Myocyte (in vitro differentiated cells): ENCODE data around the gene SIL1. TPM values are rescaled to one million over a fixed set of nuclear protein-coding genes. Genes with fewer than 3 reads are reported as not detected.

ENCODE experiments used
- DNase-seq: peaks from one replicate; pipeline ENCODE4 v3.0.0-alpha.2; 2012; ENCODE audit warnings: low read depth
- total RNA-seq: library from RNA; depleted of rRNA; stranded (reverse); fragments of >200 nt; gene quantifications from 2 replicates; pipeline ENCODE4 v1.2.3, GENCODE V29; 2014

The SIL1 gene
- total RNA-seq, 1 donor from 2014 or later = 53.2 TPM

DNA sequence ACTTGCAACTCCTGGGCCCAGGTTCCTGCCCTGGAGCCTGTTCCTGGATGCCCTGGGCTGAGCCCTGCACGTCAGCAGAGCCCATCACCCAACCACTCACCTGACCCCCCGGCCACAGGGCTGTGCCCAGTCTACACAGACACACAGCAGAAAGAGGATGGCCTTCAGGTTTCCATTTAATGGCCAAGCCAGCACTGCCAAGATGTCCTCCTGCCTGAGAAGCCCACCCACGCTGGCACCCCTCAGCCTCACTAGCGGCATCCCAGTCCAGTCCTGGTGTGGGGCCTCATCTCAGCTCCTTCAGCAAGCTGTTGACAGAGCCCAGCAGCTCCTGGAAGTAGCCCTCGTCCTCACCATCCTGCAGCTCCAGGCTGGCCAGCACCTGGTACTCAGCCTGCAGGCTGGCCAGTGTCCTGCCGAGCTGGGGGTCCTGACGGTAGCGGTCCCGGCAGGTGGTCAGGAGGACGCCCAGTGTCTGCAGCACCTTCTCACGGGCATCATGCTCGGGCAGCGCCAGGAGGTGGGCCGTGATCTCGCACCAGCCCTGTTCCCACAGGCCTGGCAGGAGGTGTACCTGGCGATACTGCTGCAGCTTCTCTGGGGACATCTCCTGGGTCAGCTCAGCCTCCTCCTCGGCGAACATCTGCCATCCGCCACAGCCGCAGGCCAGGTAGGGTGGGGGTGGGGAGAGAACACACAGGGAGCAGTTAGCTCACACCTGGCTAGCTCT lies 251.2 kb downstream of the SIL1 start:
- no peak for DNase-seq

DNA sequence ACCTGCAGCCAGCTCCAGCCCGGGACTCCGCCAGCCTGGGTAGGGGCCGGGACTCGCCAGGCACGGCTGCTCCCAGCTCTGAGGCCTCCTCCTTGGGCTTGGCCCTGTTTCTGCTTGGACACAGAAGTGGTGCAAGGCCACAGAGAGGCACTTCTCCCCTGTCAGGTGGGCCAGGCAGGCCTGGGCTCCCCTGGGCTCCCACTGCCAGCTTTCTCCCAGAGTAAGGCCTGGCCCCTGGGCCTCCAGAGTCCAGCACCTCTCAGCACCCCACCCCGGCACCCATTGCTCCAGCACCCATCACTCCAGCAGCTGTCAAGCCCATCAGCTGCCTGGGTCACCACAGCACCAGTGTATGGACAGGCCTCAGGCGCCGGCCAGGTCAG lies 251.9 kb downstream of the SIL1 start:
- no peak for DNase-seq

DNA sequence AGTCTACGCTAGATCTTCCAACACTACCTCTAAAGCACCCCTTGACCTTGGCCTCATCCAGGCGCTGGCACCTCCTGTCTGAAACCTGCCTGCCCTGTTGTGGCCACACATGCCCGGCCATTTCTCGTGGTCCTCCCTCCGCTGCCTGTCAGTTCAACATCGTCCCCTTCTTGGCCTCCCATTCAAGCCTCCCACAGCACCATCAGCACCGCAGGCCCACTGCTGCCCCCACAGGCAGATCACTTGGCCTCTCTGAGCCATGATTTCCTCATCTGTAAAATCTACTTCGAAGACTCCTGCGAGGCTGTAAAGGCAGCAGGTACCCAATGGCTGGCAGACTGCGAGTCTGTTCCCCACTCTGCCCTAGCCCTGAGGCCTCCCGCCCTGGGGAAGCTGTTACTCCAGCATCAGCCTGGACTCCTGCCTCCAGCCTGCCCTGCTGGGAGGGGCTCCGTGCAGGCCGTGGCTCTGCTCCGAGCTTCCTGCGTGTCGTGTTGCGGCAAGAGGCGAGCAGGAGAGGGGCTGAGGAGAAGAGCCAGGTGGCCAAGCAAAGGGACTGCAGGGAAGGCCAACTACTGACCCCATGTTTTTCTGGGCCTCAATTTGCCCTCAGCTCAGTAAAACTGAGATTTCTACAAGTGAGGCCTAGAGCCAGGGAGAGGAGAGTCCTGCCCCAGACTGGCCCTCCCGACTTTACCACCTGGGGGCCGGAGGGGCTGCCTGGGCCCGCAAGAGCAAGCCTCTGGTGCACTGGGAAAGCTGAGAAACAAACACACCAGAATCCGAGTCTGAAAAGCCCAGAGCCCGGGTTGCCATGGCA lies 252.5 kb downstream of the SIL1 start:
- DNase-seq = no peak

DNA sequence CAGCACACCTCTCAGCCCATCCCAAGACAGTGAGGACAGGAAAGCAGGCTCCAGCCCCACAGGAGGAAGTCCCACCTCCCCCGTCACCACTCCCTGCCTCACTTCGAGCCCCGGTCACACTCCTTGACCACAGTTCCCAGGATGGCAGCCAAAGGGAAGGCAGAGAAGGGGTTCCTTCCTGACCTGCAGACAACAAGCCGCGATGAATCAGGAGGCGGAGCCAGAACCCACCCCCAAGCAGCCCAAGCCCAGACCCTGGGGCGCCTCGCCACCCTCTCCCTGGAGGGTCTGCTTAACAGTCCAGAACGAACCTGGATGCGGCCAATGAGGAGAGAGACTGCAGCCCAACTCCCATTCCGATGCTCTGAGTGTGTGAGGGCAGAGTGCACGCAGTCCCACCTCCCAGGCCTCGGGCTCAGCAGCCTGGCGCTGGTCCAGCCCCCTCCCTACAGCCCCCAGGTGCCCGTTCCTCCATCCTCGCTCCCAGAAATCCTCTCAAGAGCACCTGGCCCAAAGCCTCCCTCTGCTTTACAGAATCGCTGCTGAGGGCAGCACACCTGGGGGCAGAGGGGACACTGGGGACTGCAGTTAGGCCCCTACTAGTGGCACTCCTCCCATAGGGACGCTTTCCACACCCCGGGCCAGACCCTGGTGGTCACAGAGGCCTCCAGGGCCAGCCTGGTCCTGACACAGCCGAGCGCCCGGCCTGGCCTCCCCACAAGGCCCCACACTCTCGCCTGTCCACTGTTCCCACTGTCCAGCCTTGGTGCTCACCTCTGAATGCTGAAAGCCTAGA lies 253.4 kb downstream of the SIL1 start:
- DNase-seq = no peak

DNA sequence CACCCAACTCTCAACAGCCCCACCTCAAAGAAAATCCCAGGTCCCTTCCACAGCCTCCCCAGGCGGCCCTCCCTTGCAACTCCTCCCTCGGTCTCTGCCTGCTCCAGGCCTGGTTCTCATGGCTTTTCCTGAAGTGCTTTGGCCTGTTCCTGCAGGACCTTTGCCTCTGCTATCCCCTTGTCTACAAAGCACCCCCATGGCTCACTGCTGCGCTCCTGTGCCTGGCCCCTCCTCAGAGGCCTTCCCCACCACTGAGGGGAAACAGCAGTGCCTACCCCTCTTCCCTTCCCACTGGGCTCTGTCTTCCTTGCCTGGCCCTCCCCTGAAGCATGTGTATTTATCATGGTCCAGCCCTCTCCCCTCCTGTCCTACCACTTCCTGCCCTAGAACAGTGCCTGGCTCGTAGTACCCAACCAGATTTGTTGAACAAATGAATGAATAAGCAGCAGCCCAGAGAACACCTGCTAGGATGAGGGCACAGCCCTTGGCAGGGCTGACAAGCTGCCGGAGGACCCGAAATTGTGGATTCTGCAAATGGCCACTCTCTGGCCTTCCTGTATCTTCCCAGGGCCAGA lies 254.5 kb downstream of the SIL1 start:
- no peak for DNase-seq

DNA sequence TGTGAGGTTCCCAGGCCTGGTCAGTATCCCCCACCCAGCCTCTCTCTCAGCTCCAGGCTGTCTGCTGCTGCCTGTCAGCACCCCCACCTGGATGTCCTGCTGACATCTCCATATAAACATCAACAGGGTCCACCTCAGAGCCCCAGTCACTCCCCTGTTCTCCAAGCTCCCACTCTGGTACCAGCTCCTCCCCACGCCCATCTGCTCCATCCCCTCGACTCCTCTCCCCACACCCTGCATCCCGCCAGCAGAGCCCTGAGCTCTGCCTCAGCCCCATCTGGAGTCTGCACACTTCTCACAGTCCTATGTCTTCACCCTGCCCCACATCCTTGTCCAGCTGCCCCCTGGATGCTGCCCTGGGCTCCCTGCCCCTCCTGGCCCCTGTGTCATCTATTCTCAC lies 255.3 kb downstream of the SIL1 start:
- DNase-seq = no peak

DNA sequence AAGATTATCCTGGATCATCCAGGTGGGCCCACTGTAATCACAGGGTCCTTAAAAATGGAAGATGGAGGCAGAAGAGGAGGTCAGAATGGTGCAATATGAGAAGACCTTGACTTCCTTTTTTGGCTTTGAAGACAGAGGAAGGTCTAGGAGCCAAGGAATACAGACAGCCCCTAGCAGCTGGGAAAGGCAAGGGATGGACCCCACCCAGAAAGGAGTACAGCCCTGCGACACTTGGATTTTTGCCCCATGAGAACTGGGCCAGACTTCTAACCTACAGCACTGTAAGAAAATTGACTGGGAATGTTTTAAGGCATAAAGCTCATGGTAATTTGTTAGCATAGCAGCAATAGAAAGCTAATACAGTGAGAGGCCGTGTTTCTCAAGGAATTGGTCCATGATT lies 256.1 kb downstream of the SIL1 start:
- no peak for DNase-seq

DNA sequence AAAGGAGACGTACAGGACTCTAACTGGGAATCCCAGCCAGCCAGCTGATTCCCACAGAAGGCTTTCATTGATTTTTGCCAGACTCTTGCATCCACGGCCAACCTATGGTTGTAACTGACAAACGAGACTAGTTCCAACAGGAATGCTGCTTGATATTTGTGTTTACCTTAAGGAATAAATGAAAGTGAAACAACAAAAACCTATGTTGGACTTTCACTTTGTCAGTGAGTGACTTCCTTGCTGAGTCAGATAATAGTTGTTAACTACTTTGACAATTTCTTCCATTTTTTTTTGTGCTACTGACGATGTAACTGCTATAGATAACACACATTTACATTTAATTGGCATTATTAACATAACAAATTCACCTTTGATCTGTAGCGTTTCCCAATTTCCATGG lies 259.6 kb downstream of the SIL1 start:
- DNase-seq = no peak

DNA sequence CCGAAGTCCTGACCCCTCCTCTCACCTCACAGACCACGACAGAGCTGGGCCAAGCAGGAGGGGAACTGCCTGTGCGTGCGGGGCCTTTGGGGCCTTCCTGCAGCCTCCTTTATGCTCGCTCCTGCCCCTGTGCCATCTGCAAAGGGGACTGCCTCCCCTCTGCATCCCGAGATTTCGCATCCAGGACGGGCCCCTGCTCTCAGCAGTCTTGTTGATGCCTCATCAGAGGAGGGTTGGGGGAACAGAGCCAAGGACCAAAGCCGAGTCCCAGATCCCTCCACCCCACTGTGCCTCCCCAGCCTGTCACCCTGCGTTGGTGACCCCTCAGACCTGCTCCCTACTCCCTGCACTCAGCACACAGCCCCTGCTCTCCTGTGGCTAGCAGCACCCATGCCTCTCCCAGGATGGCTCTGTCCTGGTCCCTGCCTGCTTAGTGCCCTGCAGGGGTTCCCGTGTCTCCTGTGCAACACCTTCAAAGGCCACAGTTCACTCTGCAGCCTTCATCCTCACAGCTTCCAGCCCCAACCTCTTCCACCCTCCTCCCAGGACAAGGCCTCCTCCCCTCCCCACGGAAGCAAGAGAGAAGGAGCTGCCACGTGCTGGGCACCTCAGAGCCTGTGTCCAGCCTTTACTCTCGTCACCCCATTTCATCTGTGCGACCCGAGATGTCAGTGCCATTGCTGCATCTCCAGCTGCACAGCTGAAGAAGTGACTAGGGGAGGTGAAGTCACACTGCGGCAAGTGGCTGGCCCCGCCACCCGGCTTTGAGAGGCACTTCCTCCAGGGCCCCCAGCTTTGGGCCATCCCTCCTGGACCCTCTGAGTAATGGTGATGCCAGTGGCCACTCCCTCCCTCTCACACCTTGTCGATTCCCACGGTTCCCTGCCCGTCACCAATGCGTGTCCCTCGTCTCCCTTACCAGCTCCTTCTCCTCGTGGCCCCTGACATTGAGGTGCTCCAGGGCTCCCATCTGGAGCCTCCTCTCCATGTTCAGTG lies 260.5 kb downstream of the SIL1 start:
- no peak for DNase-seq

DNA sequence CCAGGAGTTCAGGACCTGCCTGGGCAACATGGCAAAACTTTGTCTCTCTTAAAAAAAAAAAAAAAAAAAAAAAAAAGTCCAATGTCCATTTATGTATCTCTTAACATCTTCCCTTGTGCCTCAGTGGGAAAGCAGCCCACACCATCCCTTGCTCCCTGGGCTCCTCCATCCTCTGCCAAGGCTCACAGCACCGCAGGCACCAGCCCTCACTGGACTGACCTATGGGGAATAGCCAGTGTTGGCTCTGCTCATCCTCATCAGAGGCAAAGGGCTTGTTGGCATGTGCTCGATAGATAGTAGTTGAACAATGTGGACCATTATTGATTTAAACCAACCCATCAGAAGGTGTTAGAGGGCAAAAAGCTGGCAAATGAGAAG lies 261.2 kb downstream of the SIL1 start:
- DNase-seq = no peak

DNA sequence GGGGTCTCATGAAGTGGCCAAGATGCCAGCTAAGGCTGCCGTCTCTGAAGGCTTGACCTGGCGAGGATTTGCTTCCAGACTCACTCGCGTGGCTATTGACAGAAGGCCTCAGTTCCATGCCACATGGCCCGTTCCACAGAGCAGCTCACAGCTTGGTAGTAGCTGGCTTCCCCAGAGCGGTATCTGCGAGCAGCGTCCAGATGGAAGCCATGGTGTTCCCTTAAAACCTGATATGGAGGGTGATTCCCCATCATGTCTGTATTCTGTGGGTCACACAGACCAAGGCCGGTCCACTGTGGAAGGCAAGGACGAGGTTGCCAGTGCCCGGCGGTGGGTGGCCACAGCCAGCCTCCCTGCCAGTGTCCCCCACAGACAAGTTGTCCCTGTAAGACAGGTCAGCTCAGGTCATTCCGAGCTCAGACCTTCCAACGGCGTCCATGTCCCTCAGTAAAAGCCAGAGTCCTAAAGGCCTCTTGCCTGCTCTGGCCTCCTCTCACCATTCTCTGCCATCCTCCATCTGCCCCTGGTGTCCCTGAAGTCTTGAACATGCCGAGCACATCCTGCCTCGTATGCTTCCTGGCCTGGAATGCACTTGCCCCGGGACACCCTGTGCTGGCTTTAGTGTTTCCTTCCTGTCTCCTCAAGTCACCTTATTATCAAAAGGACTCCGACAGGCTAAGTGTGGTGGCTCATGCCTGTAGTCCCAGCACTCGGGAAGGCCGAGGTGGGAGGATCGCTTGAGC lies 261.8 kb downstream of the SIL1 start:
- DNase-seq = no peak

DNA sequence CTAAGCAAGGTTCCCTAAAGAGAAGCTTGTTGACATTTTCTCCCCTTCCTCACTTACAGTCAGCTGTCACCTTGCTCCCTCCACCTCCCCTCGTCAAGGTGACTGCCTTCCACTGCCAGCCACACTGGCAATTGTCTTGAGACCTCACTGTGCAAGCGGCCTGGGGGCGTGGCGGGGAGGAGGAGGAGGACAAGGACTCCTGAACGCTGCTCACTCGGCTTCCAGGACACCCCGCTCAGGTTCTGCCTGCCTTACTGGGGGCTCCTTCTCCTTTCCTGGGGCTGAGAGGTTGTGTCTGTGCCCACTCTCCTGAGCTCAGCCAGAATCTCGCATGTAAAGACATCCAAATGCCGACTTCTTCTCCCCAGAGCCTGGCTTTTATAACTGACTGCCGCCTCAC lies 262.7 kb downstream of the SIL1 start:
- no peak for DNase-seq

DNA sequence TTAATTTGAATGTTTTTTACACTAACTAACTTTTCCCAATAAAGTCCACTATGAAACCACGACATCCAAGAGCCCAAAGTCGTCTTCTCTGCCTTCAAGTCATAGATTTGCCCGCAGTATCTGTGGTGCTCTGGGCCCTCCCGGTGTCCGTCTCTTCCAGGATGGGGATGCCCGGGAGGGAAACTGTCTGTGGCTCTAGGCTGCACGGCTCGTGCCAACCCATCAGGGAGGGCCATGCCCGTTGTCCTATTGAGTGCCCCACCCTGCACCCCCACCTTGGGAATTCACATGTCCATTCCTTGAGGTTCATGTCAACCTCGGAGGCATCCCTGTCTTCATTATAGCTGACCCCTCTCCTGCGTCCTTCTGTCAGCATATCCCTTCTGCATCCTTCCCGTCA lies 263.2 kb downstream of the SIL1 start:
- no peak for DNase-seq

DNA sequence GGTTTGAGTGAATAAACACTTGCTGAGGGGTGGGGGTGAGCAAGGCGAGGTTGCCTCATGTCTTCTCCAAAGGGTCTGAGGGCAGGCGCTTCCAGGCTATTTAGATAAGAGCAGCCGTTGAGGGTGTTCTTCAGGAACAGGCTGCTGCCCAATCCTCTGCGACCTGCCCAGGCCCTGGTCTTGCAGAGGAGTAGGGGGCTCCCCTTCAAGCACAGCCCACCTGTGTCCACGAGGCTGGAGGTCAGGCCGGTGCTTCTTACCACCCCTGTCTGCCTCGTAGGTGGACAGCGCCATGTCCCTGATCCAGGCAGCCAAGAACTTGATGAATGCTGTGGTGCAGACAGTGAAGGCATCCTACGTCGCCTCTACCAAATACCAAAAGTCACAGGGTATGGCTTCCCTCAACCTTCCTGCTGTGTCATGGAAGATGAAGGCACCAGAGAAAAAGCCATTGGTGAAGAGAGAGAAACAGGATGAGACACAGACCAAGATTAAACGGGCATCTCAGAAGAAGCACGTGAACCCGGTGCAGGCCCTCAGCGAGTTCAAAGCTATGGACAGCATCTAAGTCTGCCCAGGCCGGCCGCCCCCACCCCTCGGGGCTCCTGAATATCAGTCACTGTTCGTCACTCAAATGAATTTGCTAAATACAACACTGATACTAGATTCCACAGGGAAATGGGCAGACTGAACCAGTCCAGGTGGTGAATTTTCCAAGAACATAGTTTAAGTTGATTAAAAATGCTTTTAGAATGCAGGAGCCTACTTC lies 264.5 kb downstream of the SIL1 start:
- no peak for DNase-seq

DNA sequence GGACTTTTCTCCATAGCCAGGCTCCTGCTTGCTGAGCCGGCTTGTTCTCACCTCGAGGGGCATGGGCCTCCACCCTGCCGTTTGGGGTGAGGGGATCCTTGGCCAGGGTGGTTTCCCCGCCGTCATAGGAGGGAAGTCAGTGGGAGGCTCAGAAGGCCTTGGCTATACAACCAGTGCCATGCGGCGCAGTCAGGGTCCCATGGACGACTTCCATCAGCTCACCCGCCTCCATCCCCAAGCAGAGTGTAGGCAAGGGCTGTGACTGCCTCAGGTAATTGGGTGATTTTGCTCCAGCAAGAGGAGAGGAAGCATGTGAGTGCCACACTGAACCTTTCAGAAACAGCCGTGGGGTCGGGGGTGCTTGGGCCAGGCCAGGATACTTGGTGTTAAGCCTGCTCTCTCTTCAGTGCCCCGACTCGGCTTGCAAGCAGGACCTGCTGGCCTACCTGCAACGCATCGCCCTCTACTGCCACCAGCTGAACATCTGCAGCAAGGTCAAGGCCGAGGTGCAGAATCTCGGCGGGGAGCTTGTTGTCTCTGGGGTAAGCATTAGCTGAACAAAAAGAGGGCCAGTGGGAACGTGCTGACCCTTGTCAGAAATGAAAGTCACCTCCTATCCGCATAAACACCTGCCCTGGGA lies 265.9 kb downstream of the SIL1 start:
- DNase-seq = no peak

DNA sequence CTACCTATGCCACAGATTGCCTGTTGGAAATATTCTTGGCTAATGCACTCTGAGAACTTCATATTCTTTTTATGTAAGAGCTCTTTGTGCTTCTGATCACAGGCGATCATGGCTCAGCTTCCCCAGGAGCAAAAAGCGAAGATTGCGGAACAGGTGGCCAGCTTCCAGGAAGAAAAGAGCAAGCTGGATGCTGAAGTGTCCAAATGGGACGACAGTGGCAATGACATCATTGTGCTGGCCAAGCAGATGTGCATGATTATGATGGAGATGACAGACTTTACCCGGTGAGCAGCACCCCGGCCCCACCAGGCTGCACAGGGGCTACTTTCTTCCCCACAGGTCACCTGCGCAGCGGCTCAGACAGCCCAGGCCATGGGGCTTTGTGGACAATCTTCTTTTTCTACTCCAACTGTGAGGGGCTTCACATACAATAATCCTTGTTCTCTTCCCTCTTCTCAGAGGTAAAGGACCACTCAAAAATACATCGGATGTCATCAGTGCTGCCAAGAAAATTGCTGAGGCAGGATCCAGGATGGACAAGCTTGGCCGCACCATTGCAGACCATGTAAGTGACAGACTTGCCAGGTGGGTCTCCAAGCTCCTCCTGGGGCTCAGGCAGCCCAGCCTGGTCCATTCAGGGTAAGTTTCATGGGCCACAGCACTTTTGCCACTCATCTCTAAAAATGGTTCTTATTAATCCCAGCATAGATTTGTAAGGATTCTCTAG lies 267.6 kb downstream of the SIL1 start:
- no peak for DNase-seq

DNA sequence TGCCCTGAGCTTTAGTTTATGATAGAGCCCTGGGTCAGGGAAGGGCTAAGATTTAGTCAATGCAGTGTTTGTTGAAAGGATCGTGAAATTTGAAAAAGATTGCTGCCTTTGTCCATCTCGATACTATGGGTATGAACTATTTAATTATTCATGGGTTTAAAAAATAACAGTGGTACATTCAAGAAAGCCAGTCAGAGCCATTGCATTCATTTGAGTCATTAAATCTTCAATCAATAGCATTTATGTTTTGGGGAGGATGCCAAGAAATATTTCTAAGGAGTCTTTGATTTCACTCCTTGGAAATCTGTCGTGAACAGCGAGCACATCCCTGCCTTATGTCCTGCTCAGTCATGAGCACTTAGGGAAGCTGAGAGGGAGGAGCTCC lies 268.6 kb downstream of the SIL1 start:
- DNase-seq = no peak

DNA sequence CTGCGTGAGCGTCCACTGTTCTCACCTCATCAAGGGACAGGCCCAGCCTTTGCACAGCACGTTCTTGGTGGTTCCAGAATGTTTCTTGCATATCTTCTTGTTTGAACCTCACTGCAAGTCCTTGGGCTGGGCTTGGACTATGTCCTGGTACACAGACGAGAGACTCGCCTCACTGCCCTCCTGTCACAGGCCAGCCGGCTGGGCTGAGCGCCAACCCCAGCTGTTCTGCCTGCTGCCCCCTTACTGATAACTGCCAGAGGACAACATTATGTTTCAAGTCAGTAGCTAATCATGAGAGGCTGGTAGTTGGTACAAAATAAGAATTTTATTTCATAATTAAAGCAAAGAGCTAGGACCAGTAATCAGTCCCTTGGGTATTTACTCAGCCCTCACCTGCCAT lies 270.2 kb downstream of the SIL1 start:
- peak; percentile 66 for DNase-seq
